ENCODE measurements around the gene STIM1.

Gene STIM1

GRCh38 chr11:4066910-4067309 lies 211.4 kb downstream of the STIM1 start:
- Histone ChIP-seq H3K9ac (ENCODE audit: low read length) (no peak overlapping the region), H3F3A (ENCODE audit: insufficient read depth, low read length) (no peaks in the 10 kb centered on the region), H3K4me1 (ENCODE audit: insufficient read depth, low read length, severe bottlenecking) (no peaks in the 10 kb centered on the region), H3K27me3 (ENCODE audit: insufficient read depth, low read length) (no peaks in the 10 kb centered on the region), H3K36me3 (ENCODE audit: insufficient read depth, low read length) (peaks cover 9% of the 10 kb centered on the region; the same call in 1 of the 2 replicates), H3K9me3 (ENCODE audit: low read length) (no peaks in the 10 kb centered on the region), H3K27ac (ENCODE audit: low read depth, low read length, poor library complexity, severe bottlenecking) (no peak overlapping the region), H3K79me2 (ENCODE audit: insufficient read depth, low read length) (no peaks in the 10 kb centered on the region), H4K20me1 (ENCODE audit: insufficient read depth, low read length) (no peaks in the 10 kb centered on the region), H3K4me3 (ENCODE audit: low read depth, low read length, poor library complexity, severe bottlenecking) (no peak overlapping the region), H3K9me2 (ENCODE audit: low read depth, low read length) (no peaks in the 10 kb centered on the region), H3K4me2 (ENCODE audit: low read length) (no peak overlapping the region), H2AFZ (ENCODE audit: low read length) (no peak overlapping the region)
- no peak for TF ChIP-seq EZH2 (IDR thresholded peaks at IDR 0.05; ENCODE audit: borderline replicate concordance, low read length)
- TF ChIP-seq, protein P1, sequence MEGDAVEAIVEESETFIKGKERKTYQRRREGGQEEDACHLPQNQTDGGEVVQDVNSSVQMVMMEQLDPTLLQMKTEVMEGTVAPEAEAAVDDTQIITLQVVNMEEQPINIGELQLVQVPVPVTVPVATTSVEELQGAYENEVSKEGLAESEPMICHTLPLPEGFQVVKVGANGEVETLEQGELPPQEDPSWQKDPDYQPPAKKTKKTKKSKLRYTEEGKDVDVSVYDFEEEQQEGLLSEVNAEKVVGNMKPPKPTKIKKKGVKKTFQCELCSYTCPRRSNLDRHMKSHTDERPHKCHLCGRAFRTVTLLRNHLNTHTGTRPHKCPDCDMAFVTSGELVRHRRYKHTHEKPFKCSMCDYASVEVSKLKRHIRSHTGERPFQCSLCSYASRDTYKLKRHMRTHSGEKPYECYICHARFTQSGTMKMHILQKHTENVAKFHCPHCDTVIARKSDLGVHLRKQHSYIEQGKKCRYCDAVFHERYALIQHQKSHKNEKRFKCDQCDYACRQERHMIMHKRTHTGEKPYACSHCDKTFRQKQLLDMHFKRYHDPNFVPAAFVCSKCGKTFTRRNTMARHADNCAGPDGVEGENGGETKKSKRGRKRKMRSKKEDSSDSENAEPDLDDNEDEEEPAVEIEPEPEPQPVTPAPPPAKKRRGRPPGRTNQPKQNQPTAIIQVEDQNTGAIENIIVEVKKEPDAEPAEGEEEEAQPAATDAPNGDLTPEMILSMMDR (IDR thresholded peaks at IDR 0.05; ENCODE audit: low read length): no peak

- H3K9me3 ChIP-seq (ENCODE audit: low read length): no peaks in the 10 kb centered on the region
- no peak overlapping the region for H2AFZ ChIP-seq (ENCODE audit: low read length)
- no peak overlapping the region for H3K4me3 ChIP-seq (ENCODE audit: low read depth, low read length, poor library complexity, severe bottlenecking)
- H3K4me2 ChIP-seq (ENCODE audit: low read length): no peak overlapping the region
- no peaks in the 10 kb centered on the region for H4K20me1 ChIP-seq (ENCODE audit: insufficient read depth, low read length)
- H3K27me3 ChIP-seq (ENCODE audit: insufficient read depth, low read length): no peaks in the 10 kb centered on the region
- no peak overlapping the region for H3K27ac ChIP-seq (ENCODE audit: low read depth, low read length, poor library complexity, severe bottlenecking)
- no peaks in the 10 kb centered on the region for H3K9me2 ChIP-seq (ENCODE audit: low read depth, low read length)
- TF ChIP-seq EZH2 (IDR thresholded peaks at IDR 0.05; ENCODE audit: borderline replicate concordance, low read length): no peak
- TF ChIP-seq, protein P1 (IDR thresholded peaks at IDR 0.05; ENCODE audit: low read length): no peak
- H3K79me2 ChIP-seq (ENCODE audit: insufficient read depth, low read length): no peaks in the 10 kb centered on the region
- H3K36me3 ChIP-seq (ENCODE audit: insufficient read depth, low read length): peaks cover 9% of the 10 kb centered on the region; the same call in 1 of the 2 replicates
- H3K4me1 ChIP-seq (ENCODE audit: insufficient read depth, low read length, severe bottlenecking): no peaks in the 10 kb centered on the region
- no peaks in the 10 kb centered on the region for H3F3A ChIP-seq (ENCODE audit: insufficient read depth, low read length)
- no peak overlapping the region for H3K9ac ChIP-seq (ENCODE audit: low read length)
Measured at GRCh38 chr11:4068962-4069361, 213.5 kb downstream of the STIM1 start.

- Histone ChIP-seq H3K36me3 (ENCODE audit: insufficient read depth, low read length) (peaks cover 13% of the 10 kb centered on the region; the same call in 1 of the 2 replicates), H3K9me3 (ENCODE audit: low read length) (no peaks in the 10 kb centered on the region), H3K27ac (ENCODE audit: low read depth, low read length, poor library complexity, severe bottlenecking) (no peak overlapping the region), H3K27me3 (ENCODE audit: insufficient read depth, low read length) (no peaks in the 10 kb centered on the region), H4K20me1 (ENCODE audit: insufficient read depth, low read length) (no peaks in the 10 kb centered on the region), H3K79me2 (ENCODE audit: insufficient read depth, low read length) (no peaks in the 10 kb centered on the region), H2AFZ (ENCODE audit: low read length) (no peak overlapping the region), H3K4me3 (ENCODE audit: low read depth, low read length, poor library complexity, severe bottlenecking) (no peak overlapping the region), H3F3A (ENCODE audit: insufficient read depth, low read length) (no peaks in the 10 kb centered on the region), H3K9me2 (ENCODE audit: low read depth, low read length) (no peaks in the 10 kb centered on the region), H3K4me1 (ENCODE audit: insufficient read depth, low read length, severe bottlenecking) (no peaks in the 10 kb centered on the region), H3K9ac (ENCODE audit: low read length) (no peak overlapping the region), H3K4me2 (ENCODE audit: low read length) (no peak overlapping the region)
- no peak for TF ChIP-seq EZH2 (IDR thresholded peaks at IDR 0.05; ENCODE audit: borderline replicate concordance, low read length)
- TF ChIP-seq, protein P1 (IDR thresholded peaks at IDR 0.05; ENCODE audit: low read length): no peak
Measured at GRCh38 chr11:4071325-4071724, 215.9 kb downstream of the STIM1 start.

Measured in OCI-LY1 (cell line).